Measurements from ENCODE around the gene USP5. TPM values are rescaled to one million over a fixed set of nuclear protein-coding genes. Genes with fewer than 3 reads are reported as not detected.

Gene USP5
- total RNA-seq, 2 experiments from 2014 or later, result 70.4 to 129 TPM

DNA sequence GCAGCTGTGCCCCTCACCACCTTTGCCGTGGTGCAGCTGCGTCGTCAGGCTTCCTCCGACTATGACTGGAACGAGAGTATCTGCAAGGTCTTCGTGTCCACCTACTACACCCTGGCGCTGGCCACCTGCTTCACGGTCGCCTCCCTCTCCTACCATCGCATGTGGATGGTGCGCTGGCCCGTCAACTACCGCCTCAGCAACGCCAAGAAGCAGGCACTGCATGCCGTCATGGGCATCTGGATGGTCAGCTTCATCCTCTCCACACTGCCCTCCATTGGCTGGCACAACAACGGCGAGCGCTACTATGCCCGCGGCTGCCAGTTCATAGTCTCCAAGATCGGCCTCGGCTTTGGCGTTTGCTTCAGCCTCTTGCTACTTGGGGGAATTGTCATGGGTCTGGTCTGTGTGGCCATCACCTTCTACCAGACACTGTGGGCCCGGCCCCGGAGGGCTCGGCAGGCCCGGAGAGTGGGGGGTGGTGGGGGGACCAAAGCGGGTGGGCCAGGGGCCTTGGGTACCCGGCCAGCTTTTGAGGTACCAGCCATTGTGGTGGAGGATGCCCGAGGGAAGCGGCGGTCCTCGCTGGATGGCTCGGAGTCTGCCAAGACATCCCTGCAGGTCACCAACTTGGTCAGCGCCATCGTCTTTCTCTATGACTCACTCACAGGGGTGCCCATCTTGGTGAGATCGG is 27.7 kb upstream of the USP5 start:
- Histone ChIP-seq H3K79me2 (ENCODE audit: insufficient read depth, low read depth, low read length) (no peaks in the 10 kb centered on the region), H2AFZ (ENCODE audit: low read length) (no peak overlapping the region), H3K4me3 (ENCODE audit: low read depth, low read length, poor library complexity, severe bottlenecking) (no peak overlapping the region), H3K4me2 (ENCODE audit: low read length) (no peak overlapping the region), H4K20me1 (ENCODE audit: insufficient read depth, low read length) (no peaks in the 10 kb centered on the region), H3K4me1 (ENCODE audit: insufficient read depth, low read length, poor library complexity, severe bottlenecking) (peaks cover 25% of the 10 kb centered on the region), H3K9me2 (ENCODE audit: insufficient read depth, low read length) (no peaks in the 10 kb centered on the region), H3K36me3 (ENCODE audit: insufficient read depth, low read length) (no peaks in the 10 kb centered on the region), H3K9me3 (ENCODE audit: low read length) (no peaks in the 10 kb centered on the region), H3K27ac (ENCODE audit: low read depth, low read length, poor library complexity, severe bottlenecking) (no peak overlapping the region)
- DNase-seq (ENCODE audit: low spot score), result no peak
- TF ChIP-seq EZH2phosphoT487 (IDR thresholded peaks at IDR 0.05; ENCODE audit: borderline replicate concordance, low read depth, low read length), result no peak
- TF ChIP-seq, protein P1, sequence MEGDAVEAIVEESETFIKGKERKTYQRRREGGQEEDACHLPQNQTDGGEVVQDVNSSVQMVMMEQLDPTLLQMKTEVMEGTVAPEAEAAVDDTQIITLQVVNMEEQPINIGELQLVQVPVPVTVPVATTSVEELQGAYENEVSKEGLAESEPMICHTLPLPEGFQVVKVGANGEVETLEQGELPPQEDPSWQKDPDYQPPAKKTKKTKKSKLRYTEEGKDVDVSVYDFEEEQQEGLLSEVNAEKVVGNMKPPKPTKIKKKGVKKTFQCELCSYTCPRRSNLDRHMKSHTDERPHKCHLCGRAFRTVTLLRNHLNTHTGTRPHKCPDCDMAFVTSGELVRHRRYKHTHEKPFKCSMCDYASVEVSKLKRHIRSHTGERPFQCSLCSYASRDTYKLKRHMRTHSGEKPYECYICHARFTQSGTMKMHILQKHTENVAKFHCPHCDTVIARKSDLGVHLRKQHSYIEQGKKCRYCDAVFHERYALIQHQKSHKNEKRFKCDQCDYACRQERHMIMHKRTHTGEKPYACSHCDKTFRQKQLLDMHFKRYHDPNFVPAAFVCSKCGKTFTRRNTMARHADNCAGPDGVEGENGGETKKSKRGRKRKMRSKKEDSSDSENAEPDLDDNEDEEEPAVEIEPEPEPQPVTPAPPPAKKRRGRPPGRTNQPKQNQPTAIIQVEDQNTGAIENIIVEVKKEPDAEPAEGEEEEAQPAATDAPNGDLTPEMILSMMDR (conservative IDR thresholded peaks at IDR 0.05; ENCODE audit: low read length), result no peak
- ChIA-PET POLR2A (no interaction called here), CTCF (ENCODE audit: unreplicated experiment) (interaction anchor here (0.6 kb wide), 1 partner anchor 135 kb away, joined by 10 read pairs; the partner anchor contains the start of gene ZNF384)
- BruUV-seq (replicated peaks), result no TSS peak
- intact Hi-C loops (cut with micrococcal nuclease; ENCODE audit: unreplicated experiment), result no loop called here

DNA sequence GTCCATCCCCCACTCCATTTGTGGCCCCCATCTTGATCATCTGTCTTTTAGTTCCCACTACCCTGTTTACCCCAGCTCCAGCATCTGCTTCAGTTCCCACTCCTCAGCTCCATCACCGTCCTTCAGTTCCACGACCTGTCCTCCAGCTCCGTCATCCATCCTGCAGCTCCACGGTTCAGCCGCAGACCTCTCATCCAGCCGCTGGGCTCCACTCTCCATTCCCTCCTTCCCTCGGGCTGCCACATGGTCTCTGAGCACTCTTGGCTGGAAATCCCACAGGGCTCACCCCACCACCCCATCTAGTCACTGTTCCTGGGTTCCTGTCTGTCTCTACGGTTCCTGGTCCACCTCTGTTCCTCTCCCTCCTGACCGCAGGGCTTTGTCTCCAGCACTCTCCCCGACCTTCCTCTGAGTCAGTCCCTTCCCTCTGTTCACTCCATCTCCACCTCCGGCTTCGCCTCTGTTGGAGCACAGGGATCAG is 27.0 kb upstream of the USP5 start:
- Histone ChIP-seq H3K27ac (ENCODE audit: low read depth, low read length, poor library complexity, severe bottlenecking) (no peak overlapping the region), H3K9me3 (ENCODE audit: low read length) (no peaks in the 10 kb centered on the region), H2AFZ (ENCODE audit: low read length) (no peak overlapping the region), H3K4me2 (ENCODE audit: low read length) (no peak overlapping the region), H3K4me3 (ENCODE audit: low read depth, low read length, poor library complexity, severe bottlenecking) (no peak overlapping the region), H3K9me2 (ENCODE audit: insufficient read depth, low read length) (no peaks in the 10 kb centered on the region), H3K4me1 (ENCODE audit: insufficient read depth, low read length, poor library complexity, severe bottlenecking) (peaks cover 32% of the 10 kb centered on the region), H3K36me3 (ENCODE audit: insufficient read depth, low read length) (no peaks in the 10 kb centered on the region), H4K20me1 (ENCODE audit: insufficient read depth, low read length) (no peaks in the 10 kb centered on the region), H3K79me2 (ENCODE audit: insufficient read depth, low read depth, low read length) (no peaks in the 10 kb centered on the region)
- no peak for DNase-seq (ENCODE audit: low spot score)
- POLR2A ChIA-PET, result no interaction called here
- CTCF ChIA-PET (ENCODE audit: unreplicated experiment), result interaction anchor here (0.6 kb wide), 3 partner anchors 54 to 149 kb away, joined by 3 to 10 read pairs (median 3); partner anchors contain the start of gene ZNF384
- TF ChIP-seq EZH2phosphoT487 (IDR thresholded peaks at IDR 0.05; ENCODE audit: borderline replicate concordance, low read depth, low read length), result no peak
- TF ChIP-seq, protein P1 (conservative IDR thresholded peaks at IDR 0.05; ENCODE audit: low read length), result no peak
- intact Hi-C loops (cut with micrococcal nuclease; ENCODE audit: unreplicated experiment), result loop anchor here (1.0 to 5.0 kb wide), 3 partner anchors 43 to 268 kb away; partner anchors contain the start of genes IFFO1 and MLF2
- no TSS peak for BruUV-seq (replicated peaks)

All from OCI-LY7 (cell line).